Skin epidermis (tissue), 12 donors: ENCODE data around the gene MLLT6.

Source experiments
- H3K27ac ChIP-seq, 21 experiments: fragments of 200-600 bp; sonication (generic) in 11 of 21; one replicate each; pipeline ENCODE4 v1.5.0; 2020; ENCODE audit warnings: mild to moderate bottlenecking in 3 of 21, inconsistent platforms in 2 of 21, moderate library complexity in 2 of 21
- H3K4me3 ChIP-seq, 7 experiments: fragments of 200-600 bp; sonication (generic) in 2 of 7; one replicate each; pipeline ENCODE4 v1.5.0; 2020; ENCODE audit warnings: inconsistent platforms in 2 of 7, mild to moderate bottlenecking in 2 of 7, moderate library complexity in 1 of 7

MLLT6 gene

DNA sequence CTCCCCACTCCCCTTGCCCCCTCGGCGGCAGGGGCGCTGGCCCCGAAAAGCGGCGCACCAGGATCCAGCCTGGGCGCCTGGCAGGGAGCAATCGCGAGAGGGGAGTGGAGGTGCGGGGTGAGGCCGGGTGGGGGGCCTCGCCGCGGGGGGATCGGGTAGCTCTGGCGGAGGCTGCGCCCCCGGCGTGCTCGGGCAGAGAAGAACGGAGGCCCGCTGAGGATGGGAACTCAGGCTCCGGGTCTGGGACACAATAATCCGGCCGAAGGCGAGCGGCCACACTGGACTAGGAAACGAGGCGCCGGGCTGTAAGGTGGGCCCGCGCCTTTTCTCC, 43.8 kb downstream of the MLLT6 start:
- H3K27ac ChIP-seq, result peak overlapping the region in 20 of 21 experiments; percentile 30 to 93 (median 78)
- peak overlapping the region; percentile 43 to 74 (median 68) for H3K4me3 ChIP-seq

GRCh38 chr17:38749223-38750043, 44.4 kb downstream of the MLLT6 start:
- Histone ChIP-seq H3K27ac (peak overlapping the region; percentile 30 to 93 (median 78)), H3K4me3 (peak overlapping the region; percentile 43 to 74 (median 68))

DNA sequence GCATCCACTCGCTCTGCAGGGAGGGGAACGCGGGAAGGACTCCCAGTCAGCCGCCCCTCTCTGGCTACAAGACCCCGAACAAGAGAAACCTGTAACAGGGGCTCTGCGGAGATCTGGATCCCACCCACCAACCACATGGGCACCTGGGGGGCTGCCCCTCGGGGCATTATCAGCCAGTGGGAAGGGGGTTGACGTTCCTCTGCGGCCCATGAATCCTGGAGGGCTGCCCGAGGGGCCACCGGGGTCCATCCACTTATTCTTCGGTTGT, 44.9 kb downstream of the MLLT6 start:
- peak overlapping the region; percentile 43 to 74 (median 68) for H3K4me3 ChIP-seq
- H3K27ac ChIP-seq, result peak overlapping the region in 16 of 21 experiments; percentile 41 to 93 (median 76)

DNA sequence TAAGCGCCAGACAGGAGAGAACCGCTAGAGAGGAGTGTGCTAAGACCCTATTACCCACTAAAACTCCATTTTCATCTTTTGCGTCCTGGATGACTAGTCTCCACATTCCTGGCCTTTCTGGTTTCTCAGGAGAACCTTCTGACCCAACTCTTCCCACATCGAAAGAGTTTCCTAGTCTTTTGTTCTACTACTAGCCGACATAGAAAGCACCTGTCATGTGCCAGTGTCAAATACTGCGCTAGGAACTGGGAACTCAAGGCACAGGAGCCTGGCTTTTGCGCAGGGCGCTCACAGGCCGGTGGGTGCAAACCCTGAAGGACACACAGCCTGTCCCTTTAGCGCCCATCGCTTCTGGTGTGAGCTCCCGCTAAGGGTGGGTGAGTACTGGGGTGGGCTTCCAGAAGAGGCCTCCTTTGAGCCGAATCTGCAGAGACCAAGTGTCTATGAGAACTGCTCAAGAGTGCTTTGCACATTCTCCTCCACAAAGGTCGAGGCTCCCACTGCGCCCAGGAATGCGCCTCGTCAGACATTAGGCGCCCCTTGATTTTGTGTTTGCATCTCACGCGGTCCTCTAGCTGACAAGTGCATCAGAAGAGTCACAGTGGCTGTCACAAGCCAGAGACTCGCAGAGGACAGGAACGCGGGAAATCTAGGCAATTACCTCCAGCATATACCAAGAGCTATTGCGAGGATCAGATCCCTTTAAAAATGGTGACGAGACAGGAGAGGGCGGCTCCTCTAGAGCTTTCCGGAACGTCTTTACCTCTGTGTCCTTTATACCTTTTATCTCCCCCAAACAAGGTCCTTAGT, 45.4 kb downstream of the MLLT6 start:
- peak overlapping the region in 16 of 21 experiments; percentile 41 to 93 (median 76) for H3K27ac ChIP-seq
- peak overlapping the region; percentile 43 to 98 (median 72) for H3K4me3 ChIP-seq

DNA sequence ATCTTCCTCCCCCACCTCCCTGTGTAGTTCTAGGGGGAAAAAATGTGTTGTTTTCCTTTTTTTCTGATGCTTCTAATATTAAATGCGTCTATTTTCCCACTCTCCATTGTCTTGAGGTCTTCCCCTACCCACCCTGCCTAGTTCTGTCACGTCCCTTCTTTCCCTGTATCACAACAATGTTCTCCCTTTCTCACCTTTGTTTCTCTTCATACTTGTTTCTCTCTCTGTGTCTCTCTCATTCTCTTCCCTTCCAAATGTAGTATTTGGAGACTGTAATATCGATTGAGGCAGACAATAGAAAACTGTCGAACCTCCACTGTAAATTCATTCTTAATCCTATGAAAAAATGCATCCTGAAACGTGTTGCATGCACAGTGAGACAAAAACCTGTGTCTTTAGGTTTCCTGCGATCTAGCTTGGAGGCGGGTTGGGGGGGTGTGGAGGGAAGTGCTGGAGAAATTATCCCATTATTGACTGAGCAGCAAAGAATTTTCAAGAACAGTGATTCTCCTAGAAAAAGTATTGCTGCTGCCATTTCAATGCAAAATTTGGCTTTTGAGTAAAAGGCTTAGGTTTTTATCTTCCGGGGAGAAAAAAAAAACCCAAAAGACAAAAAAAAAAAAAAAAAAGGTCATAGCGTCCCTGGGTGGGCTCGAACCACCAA, 46.2 kb downstream of the MLLT6 start:
- peak overlapping the region in 16 of 21 experiments; percentile 36 to 97 (median 84) for H3K27ac ChIP-seq
- peak overlapping the region; percentile 66 to 98 (median 83) for H3K4me3 ChIP-seq

- H3K4me3 ChIP-seq, result peak overlapping the region; percentile 66 to 98 (median 83)
- H3K27ac ChIP-seq, result peak overlapping the region; percentile 36 to 97 (median 84)
Observed at GRCh38 chr17:38751808-38752307, 46.8 kb downstream of the MLLT6 start.

GRCh38 chr17:38752308-38753070, 47.4 kb downstream of the MLLT6 start, which contains the start of gene PSMB3:
TSS of gene PSMB3 (plus strand) at chr17:38752741. CDS start at chr17:38752827, 86 bp downstream.
- H3K4me3 ChIP-seq, result peak within 1 kb of the TSS; percentile 66 to 98 (median 83)
- H3K27ac ChIP-seq, result peak within 1 kb of the TSS; percentile 67 to 97 (median 91)

- H3K4me3 ChIP-seq, result peak overlapping the region; percentile 66 to 98 (median 83)
- peak overlapping the region; percentile 67 to 97 (median 91) for H3K27ac ChIP-seq
Observed at GRCh38 chr17:38753071-38753506, 48.0 kb downstream of the MLLT6 start.

GRCh38 chr17:38761612-38762011, 56.5 kb downstream of the MLLT6 start:
- H3K27ac ChIP-seq, result no peak overlapping the region
- H3K4me3 ChIP-seq, result no peak overlapping the region

GRCh38 chr17:38762231-38762630, 57.2 kb downstream of the MLLT6 start:
- Histone ChIP-seq H3K4me3 (no peak overlapping the region), H3K27ac (no peak overlapping the region)

DNA sequence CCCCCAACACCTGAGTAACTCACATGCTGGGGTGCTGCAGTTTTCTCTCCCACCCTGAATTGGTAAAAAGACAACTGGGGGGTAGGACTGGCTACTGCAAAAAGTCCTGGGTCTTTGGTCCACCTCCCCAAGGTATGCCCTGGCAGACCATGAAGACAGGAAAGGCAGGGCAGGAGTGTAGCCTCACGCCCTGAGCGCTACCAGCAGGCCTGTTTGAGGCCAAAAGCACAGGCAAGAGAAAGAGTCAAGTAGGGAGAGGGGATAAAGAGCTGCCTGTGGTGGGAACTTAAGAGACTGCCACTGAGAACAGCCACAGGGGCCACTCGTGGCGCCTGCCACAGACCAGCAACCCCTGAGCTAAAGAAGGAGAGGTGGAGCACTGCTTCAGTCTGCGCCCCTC, 61.3 kb downstream of the MLLT6 start:
- no peak overlapping the region for H3K4me3 ChIP-seq
- H3K27ac ChIP-seq, result no peak overlapping the region

DNA sequence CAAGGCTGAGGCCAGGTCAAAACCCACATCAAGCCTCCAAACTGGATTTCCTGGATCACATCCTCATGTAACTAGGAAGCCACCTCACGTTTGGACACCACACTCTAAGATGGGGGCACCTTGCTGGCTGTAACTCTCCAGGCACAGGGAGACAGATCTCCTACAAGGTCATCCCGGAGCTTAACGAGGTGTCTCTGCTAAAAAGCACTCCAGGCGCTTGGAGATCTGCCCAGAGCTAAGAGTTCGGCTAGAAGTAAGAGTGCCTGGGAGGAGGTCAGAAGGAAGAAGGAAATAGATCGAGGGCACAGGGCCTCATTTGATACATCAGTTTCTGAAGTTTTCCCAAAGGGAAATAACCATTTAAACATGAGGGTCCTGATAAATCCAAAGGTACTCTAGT, 63.3 kb downstream of the MLLT6 start:
- H3K4me3 ChIP-seq, result no peak overlapping the region
- no peak overlapping the region for H3K27ac ChIP-seq

DNA sequence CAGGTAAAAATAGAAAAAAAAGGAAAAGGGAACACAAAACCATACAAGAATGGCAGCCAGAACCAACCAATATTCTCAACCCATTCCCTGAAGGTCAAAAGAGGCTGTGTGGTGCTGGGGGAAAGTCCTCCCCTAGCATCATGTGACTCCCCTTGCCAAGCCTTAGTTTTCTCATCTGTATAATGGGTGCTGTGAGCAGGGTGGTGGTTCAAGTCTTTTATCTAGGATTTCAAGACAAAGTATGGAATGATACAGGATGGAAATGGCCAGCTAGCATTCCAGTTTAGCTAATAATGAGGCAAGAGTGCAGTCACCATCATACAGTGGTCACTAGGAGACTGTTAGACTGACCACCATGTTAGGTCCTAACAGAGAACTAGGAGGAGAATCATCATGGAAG, 68.2 kb downstream of the MLLT6 start:
- no peak overlapping the region for H3K4me3 ChIP-seq
- H3K27ac ChIP-seq, result no peak overlapping the region

GRCh38 chr17:38777641-38778250, 72.7 kb downstream of the MLLT6 start:
- no peak overlapping the region for H3K27ac ChIP-seq
- H3K4me3 ChIP-seq, result no peak overlapping the region
